Transverse colon (tissue), 4 donors: Measurements from ENCODE around the gene POLR3F. TPM values are rescaled to one million over a fixed set of nuclear protein-coding genes. Genes with fewer than 3 reads are reported as not detected.

Experiments
- DNase-seq: peaks from one replicate; pipeline ENCODE4 v3.0.0-alpha.2; 2019
- H3K27ac ChIP-seq, 4 donors: fragments of 200-600 bp; sonication (generic); 2 replicates each; pipeline ENCODE4 v1.5.1; 2016 to 2018; ENCODE audit warnings: inconsistent platforms in 4 of 4
- H3K27me3 ChIP-seq: fragments of 200-600 bp; sonication (generic); 2 replicates; pipeline ENCODE4 v1.5.1; 2017; ENCODE audit warnings: inconsistent platforms
- H3K36me3 ChIP-seq, 4 donors: fragments of 200-600 bp; sonication (generic); 2 replicates each; pipeline ENCODE4 v1.5.1; 2017 to 2019; ENCODE audit warnings: inconsistent platforms in 4 of 4
- H3K4me1 ChIP-seq, 4 donors: fragments of 200-600 bp; sonication (generic); 2 replicates each; pipeline ENCODE4 v1.5.1; 2017 to 2020; ENCODE audit warnings: inconsistent platforms in 4 of 4
- H3K4me3 ChIP-seq, 4 donors: fragments of 200-600 bp; sonication (generic); 1 replicate in 1 of 4; 2 replicates in 3 of 4; pipeline versions ENCODE4 v1.5.1 to v1.6.1; 2017 to 2019; ENCODE audit warnings: inconsistent platforms in 4 of 4
- H3K9me3 ChIP-seq, 2 donors: fragments of 200-600 bp; sonication (generic); 2 replicates each; pipeline ENCODE4 v1.5.1; 2017 to 2019; ENCODE audit warnings: inconsistent platforms in 2 of 2
- CTCF ChIP-seq, 5 experiments: fragments of 200-600 bp in 3 of 5; fragments of 450-650 bp in 2 of 5; sonication (generic) in 3 of 5; IDR thresholded peaks; 1 replicate in 2 of 5; 2 replicates in 3 of 5; pipeline ENCODE4 v1.5.1; 2016 to 2017; ENCODE audit warnings: antibody characterized with exemption in 5 of 5, inconsistent platforms in 3 of 5, mild to moderate bottlenecking in 2 of 5, moderate library complexity in 1 of 5
- EP300 ChIP-seq: sonication (generic); formaldehyde crosslinking; IDR thresholded peaks from one replicate; pipeline ENCODE4 v1.6.1; 2017; ENCODE audit warnings: antibody characterized with exemption, low read depth
- POLR2A ChIP-seq: fragments of 450-650 bp; IDR thresholded peaks from one replicate; pipeline ENCODE4 v1.6.1; 2016; ENCODE audit warnings: antibody characterized with exemption, mild to moderate bottlenecking, moderate library complexity
- POLR2AphosphoS5 ChIP-seq, 3 donors: sonication (generic); formaldehyde crosslinking; IDR thresholded peaks; one replicate each; pipeline ENCODE4 v1.6.1; 2016; ENCODE audit warnings: antibody characterized with exemption in 3 of 3
- WGBS, 2 donors: methylation state at CpG; one replicate each; pipeline ENCODE4 v1.1.5; 2018; ENCODE audit warnings: low coverage in 1 of 2; 5-methylcytosine and 5-hydroxymethylcytosine counted together
- in situ Hi-C, 4 donors: fragments of 200-750 bp; cut with MboI; loops; one replicate each; pipeline versions ENCODE4 v1.15.0 to v1.15.1; 2017; ENCODE audit warnings: low sequenced_read_pairs in 3 of 4, low pct_ligation_motif_present in 1 of 4, low pct_unique_long_range_greater_than_20kb in 1 of 4
- intact Hi-C: fragments of 100-400 bp; cut with DNase I; formaldehyde crosslinking; loops from one replicate; pipeline ENCODE4 v1.15.1; 2023; ENCODE audit warnings: low total_unique reads
- small RNA-seq, 4 donors: library from RNA; depleted of rRNA; stranded (forward); fragments of <200 nt; gene quantifications; one replicate each; pipeline ENCODE3, GENCODE V24; 2016
- total RNA-seq, 4 donors: library from RNA; depleted of rRNA; stranded (reverse); fragments of >200 nt; gene quantifications; one replicate each; pipeline ENCODE4 v1.1.0, GENCODE V29; 2016

POLR3F gene
- total RNA-seq, 4 donors from 2014 or later: 1.9 to 37.2 (median 6.3) TPM

DNA sequence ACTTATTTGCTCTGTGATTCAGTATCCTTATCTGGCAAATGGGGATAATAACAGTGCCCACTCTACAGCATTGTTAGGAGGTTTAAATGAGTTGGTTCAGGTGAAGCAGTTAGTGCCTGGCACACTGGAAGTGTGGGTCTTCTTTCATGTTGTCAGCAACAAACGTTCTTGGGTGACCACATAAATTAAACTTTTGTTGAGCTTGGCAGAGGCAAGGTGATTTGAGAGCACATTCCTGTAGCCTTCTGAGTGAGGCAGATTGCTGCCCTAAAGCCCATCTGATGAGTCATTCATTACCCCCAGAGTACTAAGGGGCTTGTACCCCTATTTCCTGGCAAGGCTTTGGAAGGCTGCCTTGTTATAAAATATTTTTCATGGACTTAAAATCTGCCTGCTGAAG, 66.3 kb downstream of the POLR3F start:
- peaks cover 0 to 57% (median 24%) of the 10 kb centered on the region in 4 donors for H3K36me3 ChIP-seq
- intact Hi-C loops: no loop called here
- no peak for DNase-seq
- H3K27me3 ChIP-seq: no peaks in the 10 kb centered on the region
- TF ChIP-seq CTCF (IDR thresholded peaks at IDR 0.05) (no peak), POLR2AphosphoS5 (IDR thresholded peaks at IDR 0.05) (no peak), POLR2A (no peak), EP300 (no peak)
- no peaks in the 10 kb centered on the region for H3K9me3 ChIP-seq
- WGBS, 2 donors: 43% methylated on average over 1 of the region's 1 CpG; no CpG with 5 or more reads in 1 of the 2 donors
- no peak overlapping the region for H3K27ac ChIP-seq
- H3K4me3 ChIP-seq: no peak overlapping the region
- no peaks in the 10 kb centered on the region for H3K4me1 ChIP-seq
- in situ Hi-C loops: no loop called here

GRCh38 chr20:18533978-18534644, 66.9 kb downstream of the POLR3F start:
- 54 to 69% methylated on average over 4 to 6 of the region's 6 CpGs for WGBS, 2 donors

More at GRCh38 chr20:18533978-18534644, 66.9 kb downstream of the POLR3F start:
- intact Hi-C loops: no loop called here
- TF ChIP-seq POLR2AphosphoS5 (IDR thresholded peaks at IDR 0.05): no peak
- no peak for TF ChIP-seq CTCF (IDR thresholded peaks at IDR 0.05)
- TF ChIP-seq POLR2A: no peak
- no peak for TF ChIP-seq EP300
- no peak overlapping the region for H3K27ac ChIP-seq
- in situ Hi-C loops: no loop called here
- peaks cover 0 to 57% (median 23%) of the 10 kb centered on the region in 4 donors for H3K36me3 ChIP-seq
- H3K27me3 ChIP-seq: no peaks in the 10 kb centered on the region
- no peak overlapping the region for H3K4me3 ChIP-seq
- DNase-seq: no peak
- no peaks in the 10 kb centered on the region for H3K9me3 ChIP-seq
- H3K4me1 ChIP-seq: no peaks in the 10 kb centered on the region

Small RNAs within 50 kb of the gene (small RNA-seq; reads per million reads assigned to genes)
- gene MIR3192: 0 reads per million in 4 donors
- gene RNA5SP476: 0 reads per million in 4 donors

Other genes starting within 250 kb of the POLR3F start
- gene ZNF133, start 178.9 kb upstream of the POLR3F start, total RNA-seq: 10 to 100 TPM; 12.7 to 24.3 (median 17.5) TPM
- 1 to 10 TPM; 1.2 to 3.8 (median 1.8) TPM for gene DZANK1, start 360 bp upstream of the POLR3F start, total RNA-seq
- gene RBBP9, start 29.8 kb downstream of the POLR3F start, total RNA-seq: 10 to 100 TPM in 2 of 4 donors, 1 to 10 TPM in 1, under 1 TPM in 1; 0.40 to 11.7 (median 6.0) TPM
- gene SEC23B, start 40.5 kb downstream of the POLR3F start, total RNA-seq: 10 to 100 TPM; 16.8 to 38.0 (median 30.9) TPM
- 100 to 1,000 TPM in 1 of 4 donors, 10 to 100 TPM in 2, 1 to 10 TPM in 1; 4.8 to 127 (median 58.6) TPM for gene SMIM26, start 100.0 kb downstream of the POLR3F start, total RNA-seq
- gene DTD1, start 120.7 kb downstream of the POLR3F start, total RNA-seq: 10 to 100 TPM in 2 of 4 donors, 1 to 10 TPM in 2; 3.7 to 17.6 (median 9.8) TPM